Left lung (tissue), 10 donors: Measurements from ENCODE around the gene KCNIP4. TPM values are rescaled to one million over a fixed set of nuclear protein-coding genes. Genes with fewer than 3 reads are reported as not detected.

ENCODE experiments used
- ATAC-seq: fragments of 200-7000 bp; cut with Tn5 transposase; one replicate; pipeline ENCODE4 v1.9.1; 2020; ENCODE audit warnings: moderate library complexity
- DNase-seq, 4 donors: peaks; one replicate each; pipeline ENCODE4 v3.0.0-alpha.2; 2013 to 2020
- H3K27ac ChIP-seq, 2 donors: fragments of 200-600 bp; sonication (generic) in 1 of 2; one replicate each; pipeline versions ENCODE4 v1.5.0 to v1.8.0; 2020 to 2021
- H3K27me3 ChIP-seq, 2 donors: fragments of 200-600 bp; sonication (generic) in 1 of 2; one replicate each; pipeline versions ENCODE4 v1.5.0 to v1.8.0; 2020 to 2021
- H3K36me3 ChIP-seq, 2 donors: fragments of 200-600 bp; sonication (generic) in 1 of 2; one replicate each; pipeline versions ENCODE4 v1.5.0 to v1.8.0; 2020 to 2021
- H3K4me1 ChIP-seq, 2 donors: fragments of 200-600 bp; one replicate each; pipeline ENCODE4 v1.8.0; 2021
- H3K4me3 ChIP-seq, 2 donors: fragments of 200-600 bp; sonication (generic) in 1 of 2; one replicate each; pipeline versions ENCODE4 v1.5.0 to v1.8.0; 2020 to 2021; ENCODE audit warnings: mild to moderate bottlenecking in 1 of 2
- H3K9me3 ChIP-seq, 2 donors: fragments of 200-600 bp; sonication (generic) in 1 of 2; one replicate each; pipeline versions ENCODE4 v1.5.0 to v1.8.0; 2020 to 2021
- intact Hi-C, 2 donors: fragments of 100-400 bp; cut with DNase I; formaldehyde crosslinking; loops; one replicate each; pipeline versions ENCODE4 v1.11.2 to v1.14.2; 2022
- polyA plus RNA-seq, 6 donors: library from polyadenylated mRNA; unstranded; fragments of 120-200 nt; gene quantifications; one replicate each; pipeline ENCODE4 v1.2.1, GENCODE V29; 2013; ENCODE audit not compliant: insufficient read length in 6 of 6
- total RNA-seq, 2 donors: library from RNA; stranded (reverse); fragmentation: NEBNext Ultra II Directional; extraction: Animal tissue kit (Norgen Biotek cat#: 25700); gene quantifications; one replicate each; pipeline ENCODE4 v1.2.1, GENCODE V29; 2021
- TF ChIP-seq, protein P1 (sequence below), 2 donors: fragments of 200-600 bp; sonication (generic) in 1 of 2; IDR thresholded peaks; one replicate each; pipeline versions ENCODE4 v1.5.0 to v1.8.0; 2021; ENCODE audit warnings: antibody characterized with exemption in 2 of 2
- donor health status: DM: no; HTN: yes; CAD: no.
- donor health status: DM: no; HTN: no; CAD: no.

Gene KCNIP4
- total and polyA plus RNA-seq, 8 donors = 2.8 to 5.4 (median 4.9) TPM; not detected in 2

DNA sequence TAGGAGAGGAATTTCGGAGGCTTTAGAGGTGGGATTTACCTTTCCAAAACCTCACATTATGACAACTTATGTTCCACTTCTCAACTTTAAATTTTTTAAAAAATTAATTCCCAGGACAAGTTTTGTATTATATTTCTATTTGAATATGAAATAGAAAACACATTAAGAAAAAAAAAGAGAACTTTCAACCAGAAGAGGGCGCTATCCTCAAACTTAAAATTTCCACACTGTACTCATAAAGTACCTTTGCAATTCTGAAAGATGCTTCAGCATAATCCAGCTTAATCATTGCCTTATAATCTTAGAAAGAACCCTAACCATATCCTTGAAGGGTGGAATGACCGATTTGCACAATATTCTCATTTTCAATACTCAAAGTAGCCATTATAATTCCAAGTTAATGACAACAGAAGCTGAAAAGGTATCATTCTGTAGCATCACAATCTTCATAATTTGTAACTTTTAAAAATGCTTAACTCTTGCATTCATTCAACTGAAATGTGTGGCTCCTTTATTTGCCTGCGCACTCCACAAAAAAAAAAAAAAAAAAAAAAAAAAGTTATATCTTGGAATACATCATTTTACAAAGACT is 158.0 kb downstream of the KCNIP4 start:
- Histone ChIP-seq H3K4me1 (no peaks in the 10 kb centered on the region), H3K27me3 (no peaks in the 10 kb centered on the region), H3K36me3 (no peaks in the 10 kb centered on the region), H3K4me3 (no peak overlapping the region), H3K9me3 (no peaks in the 10 kb centered on the region), H3K27ac (no peak overlapping the region)
- peak; percentile 31 for ATAC-seq
- intact Hi-C loops = loop anchor here in 1 of 2 donors (10.0 kb wide), 1 partner anchor 594 kb away; no protein-coding TSS in a partner anchor
- DNase-seq = peak in 1 of 4 donors; percentile 30
- TF ChIP-seq, protein P1, sequence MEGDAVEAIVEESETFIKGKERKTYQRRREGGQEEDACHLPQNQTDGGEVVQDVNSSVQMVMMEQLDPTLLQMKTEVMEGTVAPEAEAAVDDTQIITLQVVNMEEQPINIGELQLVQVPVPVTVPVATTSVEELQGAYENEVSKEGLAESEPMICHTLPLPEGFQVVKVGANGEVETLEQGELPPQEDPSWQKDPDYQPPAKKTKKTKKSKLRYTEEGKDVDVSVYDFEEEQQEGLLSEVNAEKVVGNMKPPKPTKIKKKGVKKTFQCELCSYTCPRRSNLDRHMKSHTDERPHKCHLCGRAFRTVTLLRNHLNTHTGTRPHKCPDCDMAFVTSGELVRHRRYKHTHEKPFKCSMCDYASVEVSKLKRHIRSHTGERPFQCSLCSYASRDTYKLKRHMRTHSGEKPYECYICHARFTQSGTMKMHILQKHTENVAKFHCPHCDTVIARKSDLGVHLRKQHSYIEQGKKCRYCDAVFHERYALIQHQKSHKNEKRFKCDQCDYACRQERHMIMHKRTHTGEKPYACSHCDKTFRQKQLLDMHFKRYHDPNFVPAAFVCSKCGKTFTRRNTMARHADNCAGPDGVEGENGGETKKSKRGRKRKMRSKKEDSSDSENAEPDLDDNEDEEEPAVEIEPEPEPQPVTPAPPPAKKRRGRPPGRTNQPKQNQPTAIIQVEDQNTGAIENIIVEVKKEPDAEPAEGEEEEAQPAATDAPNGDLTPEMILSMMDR (IDR thresholded peaks at IDR 0.05) = peak; percentile 23 to 33

DNA sequence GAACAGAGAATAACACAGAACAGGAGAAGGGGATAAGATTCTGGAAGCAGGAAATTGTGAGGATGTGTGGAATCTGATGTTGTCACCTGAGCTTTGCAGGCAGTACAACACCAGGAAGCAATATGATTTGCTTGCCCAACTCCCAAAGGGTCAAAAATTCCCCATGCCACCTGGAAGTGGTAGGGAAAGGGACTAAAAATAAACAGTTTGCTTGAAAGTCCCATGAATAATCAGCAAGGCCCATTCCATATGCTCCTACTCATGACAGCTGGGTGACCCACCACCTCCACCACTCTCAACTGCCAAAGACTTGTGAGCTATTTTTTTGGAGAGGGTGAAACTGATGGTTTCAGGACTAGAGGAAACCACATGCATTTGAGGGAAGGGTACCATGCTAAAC is 168.4 kb downstream of the KCNIP4 start:
- Histone ChIP-seq H3K9me3 (no peaks in the 10 kb centered on the region), H3K36me3 (no peaks in the 10 kb centered on the region), H3K27ac (no peak overlapping the region), H3K27me3 (no peaks in the 10 kb centered on the region), H3K4me1 (no peaks in the 10 kb centered on the region), H3K4me3 (no peak overlapping the region)
- ATAC-seq (no peak), DNase-seq (no peak)
- intact Hi-C loops = loop anchor here in 1 of 2 donors (10.0 kb wide), 1 partner anchor 905 kb away; no protein-coding TSS in a partner anchor
- TF ChIP-seq, protein P1 (IDR thresholded peaks at IDR 0.05) = no peak

DNA sequence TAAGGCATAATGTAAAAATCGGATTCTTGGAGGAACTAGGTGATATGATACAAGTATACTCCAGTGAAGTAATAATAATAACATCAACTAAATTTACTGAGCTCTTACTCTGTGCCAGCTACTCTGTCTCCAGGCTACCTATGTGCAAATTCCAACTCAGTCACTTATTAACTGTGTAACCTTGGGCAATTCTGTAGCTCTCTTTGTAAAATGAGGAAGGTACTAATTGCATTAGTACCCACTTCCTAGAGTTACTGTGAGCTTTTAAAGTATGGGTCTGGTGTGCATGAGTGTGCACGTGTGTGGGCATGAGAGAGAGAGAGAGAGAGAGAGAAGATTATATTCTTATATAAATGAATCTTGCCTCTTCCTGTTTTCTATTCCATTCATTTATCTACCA is 169.9 kb downstream of the KCNIP4 start:
- Histone ChIP-seq H3K4me1 (no peaks in the 10 kb centered on the region), H3K27me3 (no peaks in the 10 kb centered on the region), H3K27ac (no peak overlapping the region), H3K4me3 (no peak overlapping the region), H3K9me3 (no peaks in the 10 kb centered on the region), H3K36me3 (no peaks in the 10 kb centered on the region)
- intact Hi-C loops = no loop called here
- TF ChIP-seq, protein P1 (IDR thresholded peaks at IDR 0.05) = no peak
- no peak for ATAC-seq
- DNase-seq = no peak

DNA sequence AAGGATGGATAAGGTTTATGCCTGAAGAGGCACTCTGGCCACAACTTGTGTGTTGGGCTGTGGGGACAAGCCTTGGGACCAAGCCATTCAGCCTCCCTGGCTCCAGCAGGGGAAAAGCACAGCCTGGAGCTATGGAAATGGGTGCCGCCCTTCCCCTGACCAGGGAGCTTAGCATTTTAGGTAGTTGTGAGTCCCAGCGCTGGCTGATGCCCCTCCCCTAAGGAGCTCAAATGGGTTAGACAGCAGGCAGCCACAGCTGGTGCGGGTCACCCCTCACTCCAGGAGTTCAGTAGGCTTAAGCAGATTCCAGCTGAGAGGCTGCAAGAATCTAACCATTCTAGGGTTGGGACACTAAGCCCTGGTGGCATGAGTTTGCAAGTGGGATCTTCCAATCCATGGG is 172.9 kb downstream of the KCNIP4 start:
- intact Hi-C loops = no loop called here
- TF ChIP-seq, protein P1 (IDR thresholded peaks at IDR 0.05) = no peak
- H3K4me1 ChIP-seq = no peaks in the 10 kb centered on the region
- H3K27ac ChIP-seq = no peak overlapping the region
- DNase-seq (no peak), ATAC-seq (no peak)
- no peaks in the 10 kb centered on the region for H3K9me3 ChIP-seq
- H3K36me3 ChIP-seq = no peaks in the 10 kb centered on the region
- no peaks in the 10 kb centered on the region for H3K27me3 ChIP-seq
- H3K4me3 ChIP-seq = no peak overlapping the region

DNA sequence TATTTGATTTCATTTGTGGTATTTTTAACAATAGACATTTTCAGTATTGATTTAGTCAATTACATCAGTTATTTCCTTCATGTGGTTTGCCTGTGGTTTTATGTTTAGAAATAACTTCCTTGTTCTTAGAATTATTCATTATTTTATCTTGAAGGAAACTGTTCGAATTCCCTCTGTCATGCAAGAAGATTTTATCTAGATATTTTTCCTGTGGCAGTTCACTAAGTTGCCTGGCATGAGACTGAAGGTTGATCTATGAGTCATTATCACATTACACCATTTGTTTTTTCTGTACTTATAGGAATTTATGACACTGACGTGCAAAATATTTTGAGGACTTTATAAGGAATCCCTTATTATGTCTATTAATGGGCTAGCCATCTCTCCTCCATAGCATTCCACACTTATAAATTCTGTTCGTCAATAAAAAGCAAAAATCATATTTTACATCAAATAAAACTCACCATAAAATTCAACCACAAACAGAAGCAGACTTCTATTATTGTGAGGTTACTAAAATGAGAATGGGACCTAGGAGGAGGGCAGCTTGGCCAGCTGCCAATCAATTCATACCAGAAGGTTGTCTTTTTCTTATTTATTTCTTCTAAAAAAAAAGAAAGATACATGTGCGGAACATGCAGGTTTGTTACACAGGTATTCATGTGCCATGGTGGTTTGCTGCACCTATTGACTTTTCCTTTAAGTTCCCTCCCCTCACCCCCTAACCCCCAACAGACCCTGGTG is 179.0 kb downstream of the KCNIP4 start:
- no peaks in the 10 kb centered on the region for H3K9me3 ChIP-seq
- H3K27ac ChIP-seq = no peak overlapping the region
- intact Hi-C loops = loop anchor here in 1 of 2 donors (5.0 kb wide), 1 partner anchor 257 kb away; no protein-coding TSS in a partner anchor
- H3K4me3 ChIP-seq = no peak overlapping the region
- TF ChIP-seq, protein P1 (IDR thresholded peaks at IDR 0.05) = no peak
- DNase-seq (no peak), ATAC-seq (no peak)
- no peaks in the 10 kb centered on the region for H3K27me3 ChIP-seq
- no peaks in the 10 kb centered on the region for H3K36me3 ChIP-seq
- no peaks in the 10 kb centered on the region for H3K4me1 ChIP-seq
